ENCODE data around the gene ZSWIM9. TPM values are rescaled to one million over a fixed set of nuclear protein-coding genes. Genes with fewer than 3 reads are reported as not detected.

The ZSWIM9 gene
- total and polyA plus RNA-seq, 11 donors, result 2.2 to 7.7 (median 6.2) TPM

DNA sequence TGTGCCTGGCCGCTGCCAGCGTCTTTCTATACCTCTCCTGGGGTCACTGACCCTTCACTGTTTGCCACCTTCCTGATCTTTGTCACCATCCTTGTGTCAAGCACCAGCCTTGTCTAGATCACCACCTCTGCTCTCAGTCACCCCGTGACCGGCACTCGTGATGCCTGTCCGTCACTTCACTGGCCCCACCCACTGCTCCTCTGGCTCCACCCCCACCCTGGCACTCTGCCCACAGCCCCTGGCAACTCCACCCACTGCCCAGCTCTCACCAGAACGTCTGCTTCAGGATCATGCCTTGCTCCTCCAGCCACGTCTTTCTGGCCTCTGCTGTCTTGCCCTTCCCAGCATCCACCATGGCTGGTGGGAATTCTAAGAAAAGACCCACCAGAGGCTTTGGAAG, 35.1 kb upstream of the ZSWIM9 start:
- Histone ChIP-seq H3K27me3 (no peaks in the 10 kb centered on the region), H3K9me3 (no peaks in the 10 kb centered on the region), H3K27ac (no peak overlapping the region), H3K4me3 (no peak overlapping the region), H3K36me3 (peaks cover 0 to 22% (median 0%) of the 10 kb centered on the region in 9 donors), H3K4me1 (no peaks in the 10 kb centered on the region)
- ATAC-seq (no peak), DNase-seq (no peak)
- WGBS, 4 donors, result 72 to 84% (median 79%) methylated on average over 8 of the region's 8 CpGs
- TF ChIP-seq CTCF (IDR thresholded peaks at IDR 0.05) (no peak), POLR2A (IDR thresholded peaks at IDR 0.05) (no peak)
- intact Hi-C loops (cut with DNase I), result no loop called here

GRCh38 chr19:48136547-48136946, 33.9 kb upstream of the ZSWIM9 start:
- Histone ChIP-seq H3K4me3 (no peak overlapping the region), H3K27ac (no peak overlapping the region), H3K36me3 (peaks cover 0 to 11% (median 0%) of the 10 kb centered on the region in 9 donors), H3K9me3 (no peaks in the 10 kb centered on the region), H3K27me3 (no peaks in the 10 kb centered on the region), H3K4me1 (no peaks in the 10 kb centered on the region)
- ATAC-seq (no peak), DNase-seq (no peak)
- intact Hi-C loops (cut with DNase I), result no loop called here
- TF ChIP-seq CTCF (IDR thresholded peaks at IDR 0.05), result no peak
- no peak for TF ChIP-seq POLR2A (IDR thresholded peaks at IDR 0.05)
- 91 to 100% (median 96%) methylated on average over 3 to 4 of the region's 4 CpGs for WGBS, 4 donors

- Histone ChIP-seq H3K4me3 (no peak overlapping the region), H3K4me1 (no peaks in the 10 kb centered on the region), H3K9me3 (no peaks in the 10 kb centered on the region), H3K27me3 (no peaks in the 10 kb centered on the region), H3K36me3 (peaks cover 0 to 4% (median 0%) of the 10 kb centered on the region in 9 donors), H3K27ac (no peak overlapping the region)
- intact Hi-C loops (cut with DNase I), result no loop called here
- no peak for ATAC-seq
- DNase-seq, result no peak
- 81 to 95% (median 93%) methylated on average over 6 to 26 of the region's 26 CpGs for WGBS, 4 donors
- TF ChIP-seq CTCF (IDR thresholded peaks at IDR 0.05), result no peak
- no peak for TF ChIP-seq POLR2A (IDR thresholded peaks at IDR 0.05)
These were observed 33.1 kb upstream of the ZSWIM9 start for GRCh38 chr19:48137411-48137810.

- no peaks in the 10 kb centered on the region for H3K4me1 ChIP-seq
- H3K4me3 ChIP-seq, result no peak overlapping the region
- no peak overlapping the region for H3K27ac ChIP-seq
- H3K36me3 ChIP-seq, result peaks cover 0 to 16% (median 0%) of the 10 kb centered on the region in 9 donors
- no peaks in the 10 kb centered on the region for H3K27me3 ChIP-seq
- ATAC-seq (no peak), DNase-seq (no peak)
- TF ChIP-seq CTCF (IDR thresholded peaks at IDR 0.05) (no peak), POLR2A (IDR thresholded peaks at IDR 0.05) (no peak)
- WGBS, 4 donors, result 78 to 92% (median 84%) methylated on average over 5 to 6 of the region's 6 CpGs
- intact Hi-C loops (cut with DNase I), result no loop called here
- H3K9me3 ChIP-seq, result no peaks in the 10 kb centered on the region
These were observed 31.4 kb upstream of the ZSWIM9 start for GRCh38 chr19:48139053-48139452.

All from heart left ventricle (tissue), 16 donors.